IMR-90 (cell line): ENCODE results near the gene DLGAP4.

Experiments
- BHLHE40 ChIP-seq: fragments of 150-350 bp; IDR thresholded peaks from 2 replicates; pipeline ENCODE4 v1.6.1; 2016; ENCODE audit warnings: mild to moderate bottlenecking, low read depth, low read length
- POLR2A ChIP-seq: IDR thresholded peaks from 2 replicates; pipeline ENCODE4 v1.6.1; 2012; ENCODE audit warnings: mild to moderate bottlenecking, low read depth, low read length
- RAD21 ChIP-seq: IDR thresholded peaks from 2 replicates; pipeline ENCODE4 v1.6.1; 2012; ENCODE audit warnings: low read length, improper control_type of control experiment
- RFX5 ChIP-seq: IDR thresholded peaks from 2 replicates; pipeline ENCODE4 v1.8.0; 2012; ENCODE audit warnings: low read depth, mild to moderate bottlenecking, low read length, moderate library complexity
- SMC3 ChIP-seq: fragments of 150-350 bp; IDR thresholded peaks from 2 replicates; pipeline ENCODE4 v1.6.1; 2016; ENCODE audit warnings: low read depth, mild to moderate bottlenecking, antibody characterized with exemption, low read length, moderate library complexity
- TF ChIP-seq, protein P1 (sequence below): conservative IDR thresholded peaks from 2 replicates; pipeline ENCODE4 v1.5.1; 2012; ENCODE audit warnings: mild to moderate bottlenecking, low read depth, low read length, improper control_type of control experiment
- TF ChIP-seq, protein P2 (sequence below): fragments of 150-350 bp; IDR thresholded peaks from 2 replicates; pipeline ENCODE4 v1.6.1; 2017; ENCODE audit warnings: mild to moderate bottlenecking, antibody characterized with exemption, low read length, low read depth

DNA sequence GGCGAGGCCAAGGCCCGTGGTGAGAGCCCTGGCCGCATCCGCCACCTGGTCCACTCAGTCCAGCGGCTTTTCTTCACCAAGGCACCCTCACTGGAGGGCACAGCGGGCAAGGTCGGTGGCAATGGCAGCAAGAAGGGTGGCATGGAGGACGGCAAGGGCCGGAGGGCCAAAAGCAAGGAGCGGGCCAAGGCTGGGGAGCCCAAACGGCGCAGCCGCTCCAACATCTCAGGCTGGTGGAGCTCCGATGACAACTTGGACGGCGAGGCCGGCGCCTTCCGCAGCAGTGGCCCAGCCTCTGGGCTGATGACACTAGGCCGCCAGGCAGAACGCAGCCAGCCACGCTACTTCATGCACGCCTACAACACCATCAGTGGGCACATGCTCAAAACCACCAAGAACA is 126.0 kb downstream of the DLGAP4 start:
- TF ChIP-seq, protein P1, sequence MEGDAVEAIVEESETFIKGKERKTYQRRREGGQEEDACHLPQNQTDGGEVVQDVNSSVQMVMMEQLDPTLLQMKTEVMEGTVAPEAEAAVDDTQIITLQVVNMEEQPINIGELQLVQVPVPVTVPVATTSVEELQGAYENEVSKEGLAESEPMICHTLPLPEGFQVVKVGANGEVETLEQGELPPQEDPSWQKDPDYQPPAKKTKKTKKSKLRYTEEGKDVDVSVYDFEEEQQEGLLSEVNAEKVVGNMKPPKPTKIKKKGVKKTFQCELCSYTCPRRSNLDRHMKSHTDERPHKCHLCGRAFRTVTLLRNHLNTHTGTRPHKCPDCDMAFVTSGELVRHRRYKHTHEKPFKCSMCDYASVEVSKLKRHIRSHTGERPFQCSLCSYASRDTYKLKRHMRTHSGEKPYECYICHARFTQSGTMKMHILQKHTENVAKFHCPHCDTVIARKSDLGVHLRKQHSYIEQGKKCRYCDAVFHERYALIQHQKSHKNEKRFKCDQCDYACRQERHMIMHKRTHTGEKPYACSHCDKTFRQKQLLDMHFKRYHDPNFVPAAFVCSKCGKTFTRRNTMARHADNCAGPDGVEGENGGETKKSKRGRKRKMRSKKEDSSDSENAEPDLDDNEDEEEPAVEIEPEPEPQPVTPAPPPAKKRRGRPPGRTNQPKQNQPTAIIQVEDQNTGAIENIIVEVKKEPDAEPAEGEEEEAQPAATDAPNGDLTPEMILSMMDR: no peak
- TF ChIP-seq RFX5 (no peak), POLR2A (no peak), BHLHE40 (no peak), RAD21 (no peak), SMC3 (no peak)
- TF ChIP-seq, protein P2, sequence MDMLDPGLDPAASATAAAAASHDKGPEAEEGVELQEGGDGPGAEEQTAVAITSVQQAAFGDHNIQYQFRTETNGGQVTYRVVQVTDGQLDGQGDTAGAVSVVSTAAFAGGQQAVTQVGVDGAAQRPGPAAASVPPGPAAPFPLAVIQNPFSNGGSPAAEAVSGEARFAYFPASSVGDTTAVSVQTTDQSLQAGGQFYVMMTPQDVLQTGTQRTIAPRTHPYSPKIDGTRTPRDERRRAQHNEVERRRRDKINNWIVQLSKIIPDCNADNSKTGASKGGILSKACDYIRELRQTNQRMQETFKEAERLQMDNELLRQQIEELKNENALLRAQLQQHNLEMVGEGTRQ: no peak
